RWPE2 (cell line): Measurements from ENCODE around the gene SLC38A1.

ENCODE experiments used
- ATAC-seq: fragments of 200-7000 bp; cut with Tn5 transposase; 3 replicates; pipeline ENCODE4 v1.9.1; 2021; ENCODE audit warnings: low read depth
- DNase-seq: peaks from one replicate; pipeline ENCODE4 v3.0.0-alpha.2; 2020; ENCODE audit warnings: low spot score
- H3K27ac ChIP-seq: fragments of 450-650 bp; 2 replicates; pipeline ENCODE4 v1.5.1; 2017; ENCODE audit warnings: mild to moderate bottlenecking; ENCODE audit not compliant: poor library complexity, severe bottlenecking
- H3K27me3 ChIP-seq: fragments of 250-450 bp; sonication (Bioruptor Pico); 2 replicates; pipeline ENCODE4 v1.5.1; 2021; ENCODE audit warnings: mild to moderate bottlenecking, moderate library complexity; ENCODE audit not compliant: insufficient read depth, poor library complexity, severe bottlenecking
- H3K36me3 ChIP-seq: fragments of 250-450 bp; sonication (Bioruptor Pico); 2 replicates; pipeline ENCODE4 v1.5.1; 2020; ENCODE audit warnings: low read depth, mild to moderate bottlenecking, moderate library complexity
- H3K4me1 ChIP-seq: fragments of 250-450 bp; sonication (Bioruptor Pico); 2 replicates; pipeline ENCODE4 v1.5.1; 2021; ENCODE audit warnings: mild to moderate bottlenecking, moderate library complexity; ENCODE audit not compliant: insufficient read depth, poor library complexity, severe bottlenecking
- H3K4me3 ChIP-seq: fragments of 250-450 bp; sonication (Bioruptor Pico); 2 replicates; pipeline ENCODE4 v1.5.1; 2021; ENCODE audit warnings: mild to moderate bottlenecking, moderate library complexity; ENCODE audit not compliant: severe bottlenecking
- H3K9me3 ChIP-seq: fragments of 250-450 bp; sonication (Bioruptor Pico); 2 replicates; pipeline ENCODE4 v1.5.1; 2021; ENCODE audit warnings: mild to moderate bottlenecking, moderate library complexity; ENCODE audit not compliant: severe bottlenecking
- CTCF ChIP-seq: fragments of 450-650 bp; IDR thresholded peaks from one replicate; pipeline ENCODE4 v1.5.1; 2017; ENCODE audit warnings: mild to moderate bottlenecking, moderate library complexity; ENCODE audit not compliant: poor library complexity, severe bottlenecking

The SLC38A1 gene

GRCh38 chr12:46244273-46244915 is 24.4 kb downstream of the SLC38A1 start:
- Histone ChIP-seq H3K9me3 (no peaks in the 10 kb centered on the region), H3K4me1 (no peaks in the 10 kb centered on the region), H3K4me3 (no peak overlapping the region), H3K27me3 (no peaks in the 10 kb centered on the region), H3K36me3 (peaks cover 74% of the 10 kb centered on the region), H3K27ac (no peak overlapping the region)
- ATAC-seq (no peak), DNase-seq (no peak)
- TF ChIP-seq CTCF, result no peak

GRCh38 chr12:46242569-46242968 is 26.3 kb downstream of the SLC38A1 start:
- peaks cover 80% of the 10 kb centered on the region for H3K36me3 ChIP-seq

GRCh38 chr12:46240436-46240835 is 28.4 kb downstream of the SLC38A1 start:
- peaks cover 93% of the 10 kb centered on the region for H3K36me3 ChIP-seq
- no peak for DNase-seq
- H3K9me3 ChIP-seq, result no peaks in the 10 kb centered on the region
- H3K4me3 ChIP-seq, result no peak overlapping the region
- no peaks in the 10 kb centered on the region for H3K4me1 ChIP-seq
- H3K27me3 ChIP-seq, result no peaks in the 10 kb centered on the region
- no peak overlapping the region for H3K27ac ChIP-seq
- ATAC-seq, result no peak
- TF ChIP-seq CTCF, result no peak

More at GRCh38 chr12:46242569-46242968, 26.3 kb downstream of the SLC38A1 start:
- no peaks in the 10 kb centered on the region for H3K9me3 ChIP-seq
- no peak for TF ChIP-seq CTCF
- H3K27me3 ChIP-seq, result no peaks in the 10 kb centered on the region
- ATAC-seq (no peak), DNase-seq (no peak)
- H3K4me3 ChIP-seq, result no peak overlapping the region
- H3K4me1 ChIP-seq, result no peaks in the 10 kb centered on the region
- H3K27ac ChIP-seq, result no peak overlapping the region

GRCh38 chr12:46238821-46239220 is 30.0 kb downstream of the SLC38A1 start:
- ATAC-seq (no peak), DNase-seq (no peak)
- no peak for TF ChIP-seq CTCF
- Histone ChIP-seq H3K4me1 (no peaks in the 10 kb centered on the region), H3K27me3 (no peaks in the 10 kb centered on the region), H3K36me3 (peaks cover 98% of the 10 kb centered on the region), H3K4me3 (no peak overlapping the region), H3K9me3 (no peaks in the 10 kb centered on the region), H3K27ac (no peak overlapping the region)

- Histone ChIP-seq H3K4me3 (no peak overlapping the region), H3K36me3 (peaks cover 98% of the 10 kb centered on the region), H3K27me3 (no peaks in the 10 kb centered on the region), H3K9me3 (no peaks in the 10 kb centered on the region), H3K4me1 (no peaks in the 10 kb centered on the region), H3K27ac (no peak overlapping the region)
- ATAC-seq (no peak), DNase-seq (no peak)
- TF ChIP-seq CTCF, result no peak
These were observed 31.3 kb downstream of the SLC38A1 start for GRCh38 chr12:46237371-46238045.
